Neuronal stem cell (in vitro differentiated cells): ENCODE results near the gene WDR49.

Experiments used
- DNase-seq: peaks from one replicate; pipeline ENCODE4 v3.0.0-alpha.2; 2013; ENCODE audit warnings: low spot score
- H2AFZ ChIP-seq: one replicate; pipeline ENCODE4 v1.6.1; 2013; ENCODE audit warnings: mild to moderate bottlenecking, low read length, inconsistent platforms
- H2AK5ac ChIP-seq: 2 replicates; pipeline ENCODE4 v1.6.1; 2013; ENCODE audit warnings: low read depth, mild to moderate bottlenecking, inconsistent platforms, low read length, moderate library complexity, mixed read lengths
- H2BK120ac ChIP-seq: 2 replicates; pipeline ENCODE4 v1.6.1; 2013; ENCODE audit warnings: low read depth, mild to moderate bottlenecking, inconsistent platforms, low read length, moderate library complexity, mixed read lengths
- H2BK12ac ChIP-seq: one replicate; pipeline ENCODE4 v1.6.1; 2013; ENCODE audit warnings: low read length, inconsistent platforms
- H2BK15ac ChIP-seq: 2 replicates; pipeline ENCODE4 v1.6.1; 2013; ENCODE audit warnings: mild to moderate bottlenecking, low read length, inconsistent platforms, mixed read lengths
- H2BK5ac ChIP-seq: one replicate; pipeline ENCODE4 v1.6.1; 2013; ENCODE audit warnings: inconsistent platforms, mild to moderate bottlenecking, low read length, moderate library complexity
- H3K14ac ChIP-seq: one replicate; pipeline ENCODE4 v1.6.1; 2013; ENCODE audit warnings: low read length, inconsistent platforms
- H3K18ac ChIP-seq: 2 replicates; pipeline ENCODE4 v1.6.1; 2013; ENCODE audit warnings: low read length, inconsistent platforms
- H3K23ac ChIP-seq: 2 replicates; pipeline ENCODE4 v1.6.1; 2013; ENCODE audit warnings: low read depth, mild to moderate bottlenecking, mixed read lengths, low read length, inconsistent platforms; ENCODE audit not compliant: poor library complexity
- H3K27ac ChIP-seq: replicated peaks from 3 replicates; pipeline ENCODE4 v1.5.1; 2013; ENCODE audit warnings: low read length, inconsistent platforms
- H3K27me3 ChIP-seq, 3 experiments: 2 replicates each; pipeline ENCODE4 v1.6.1; 2013; ENCODE audit warnings: low read length in 3 of 3, mild to moderate bottlenecking in 2 of 3, inconsistent platforms in 1 of 3, low read depth in 1 of 3, mixed read lengths in 1 of 3, moderate library complexity in 1 of 3; ENCODE audit not compliant: control insufficient read depth in 3 of 3, insufficient read depth in 3 of 3
- H3K36me3 ChIP-seq, 2 donors: replicated peaks in 1 of 2; 2 replicates each; pipeline ENCODE4 v1.6.1; 2013; ENCODE audit warnings: low read length in 2 of 2; ENCODE audit not compliant: control insufficient read depth in 2 of 2, insufficient read depth in 2 of 2
- H3K4ac ChIP-seq: 2 replicates; pipeline ENCODE4 v1.6.1; 2013; ENCODE audit warnings: inconsistent platforms, mild to moderate bottlenecking, low read length, moderate library complexity
- H3K4me1 ChIP-seq, 2 donors: 1 replicate in 1 of 2; 2 replicates in 1 of 2; pipeline ENCODE4 v1.6.1; 2013; ENCODE audit warnings: low read length in 2 of 2, low read depth in 1 of 2; ENCODE audit not compliant: control insufficient read depth in 2 of 2, insufficient read depth in 1 of 2
- H3K4me2 ChIP-seq: one replicate; pipeline ENCODE4 v1.6.1; 2013; ENCODE audit warnings: mild to moderate bottlenecking, low read length, inconsistent platforms; ENCODE audit not compliant: insufficient read depth, poor library complexity, severe bottlenecking
- H3K4me3 ChIP-seq, 2 donors: 2 replicates each; pipeline ENCODE4 v1.5.1; 2013; ENCODE audit warnings: low read length in 2 of 2, mild to moderate bottlenecking in 2 of 2, inconsistent platforms in 1 of 2, moderate library complexity in 1 of 2
- H3K79me1 ChIP-seq: one replicate; pipeline ENCODE4 v1.6.1; 2013; ENCODE audit warnings: low read depth, mild to moderate bottlenecking, inconsistent platforms, low read length, moderate library complexity
- H3K9ac ChIP-seq: one replicate; pipeline ENCODE4 v1.6.1; 2013; ENCODE audit warnings: mild to moderate bottlenecking, low read depth, low read length, inconsistent platforms; ENCODE audit not compliant: poor library complexity
- H3K9me3 ChIP-seq, 2 donors: replicated peaks in 1 of 2; 2 replicates each; pipeline versions ENCODE3 to v1.6.1; 2013; ENCODE audit warnings: low read length in 2 of 2, mild to moderate bottlenecking in 2 of 2, inconsistent platforms in 1 of 2, low read depth in 1 of 2, mixed read lengths in 1 of 2, moderate library complexity in 1 of 2; ENCODE audit not compliant: control insufficient read depth in 2 of 2, insufficient read depth in 1 of 2
- H4K8ac ChIP-seq: one replicate; pipeline ENCODE4 v1.6.1; 2013; ENCODE audit warnings: low read depth, mild to moderate bottlenecking, inconsistent platforms, low read length, moderate library complexity
- H4K91ac ChIP-seq: one replicate; pipeline ENCODE4 v1.6.1; 2013; ENCODE audit warnings: low read length, low read depth, mild to moderate bottlenecking, inconsistent platforms; ENCODE audit not compliant: poor library complexity
- WGBS, 2 donors: extraction: QIAGEN DNeasy Blood & Tissue Kit; methylation state at CpG; one replicate each; pipeline ENCODE4 v1.1.7; 2013; ENCODE audit warnings: missing lambda C conversion rate in 2 of 2, mixed read lengths in 1 of 2; ENCODE audit not compliant: insufficient read length in 2 of 2, insufficient replicate concordance in 1 of 2; ENCODE audit errors: extremely low coverage in 2 of 2; 5-methylcytosine and 5-hydroxymethylcytosine counted together

WDR49 gene

GRCh38 chr3:167673221-167673620, 19.5 kb upstream of the WDR49 start:
- Histone ChIP-seq H4K8ac (no peak overlapping the region), H2BK5ac (no peak overlapping the region), H2BK12ac (no peak overlapping the region), H2AFZ (no peak overlapping the region), H3K79me1 (no peaks in the 10 kb centered on the region), H3K4me3 (no peak overlapping the region), H2BK120ac (no peak overlapping the region), H3K23ac (no peak overlapping the region), H3K36me3 (peaks cover 2 to 47% of the 10 kb centered on the region in 2 donors), H3K27ac (no peak overlapping the region), H3K9ac (no peak overlapping the region), H3K9me3 (peaks cover 5 to 45% of the 10 kb centered on the region in 2 donors), H4K91ac (no peak overlapping the region), H3K4ac (no peak overlapping the region), H2BK15ac (no peak overlapping the region), H3K27me3 (no peaks in the 10 kb centered on the region), H3K18ac (no peak overlapping the region), H3K4me2 (no peak overlapping the region), H3K4me1 (no peaks in the 10 kb centered on the region), H2AK5ac (no peak overlapping the region), H3K14ac (no peak overlapping the region)
- DNase-seq = no peak
- no CpG with 5 or more reads among the region's 1 CpG for WGBS, 2 donors

GRCh38 chr3:167671878-167672427, 18.2 kb upstream of the WDR49 start:
- no peak overlapping the region for H4K91ac ChIP-seq
- H3K4me2 ChIP-seq = no peak overlapping the region
- no peak overlapping the region for H3K14ac ChIP-seq
- no peaks in the 10 kb centered on the region for H3K79me1 ChIP-seq
- H2AFZ ChIP-seq = no peak overlapping the region
- no peak overlapping the region for H2BK5ac ChIP-seq
- H2AK5ac ChIP-seq = no peak overlapping the region
- DNase-seq = no peak
- H3K27ac ChIP-seq = no peak overlapping the region
- no peak overlapping the region for H3K18ac ChIP-seq
- no peaks in the 10 kb centered on the region for H3K4me1 ChIP-seq
- peaks cover 5 to 43% of the 10 kb centered on the region in 2 donors for H3K9me3 ChIP-seq
- H3K4me3 ChIP-seq = no peak overlapping the region
- WGBS, 2 donors = no CpG with 5 or more reads among the region's 4 CpGs
- H3K27me3 ChIP-seq = no peaks in the 10 kb centered on the region
- no peak overlapping the region for H3K9ac ChIP-seq
- no peak overlapping the region for H2BK15ac ChIP-seq
- no peak overlapping the region for H3K4ac ChIP-seq
- no peak overlapping the region for H2BK120ac ChIP-seq
- no peak overlapping the region for H4K8ac ChIP-seq
- H2BK12ac ChIP-seq = no peak overlapping the region
- peaks cover 2 to 41% of the 10 kb centered on the region in 2 donors for H3K36me3 ChIP-seq
- H3K23ac ChIP-seq = no peak overlapping the region

- H3K18ac ChIP-seq = no peak overlapping the region
- H3K79me1 ChIP-seq = no peaks in the 10 kb centered on the region
- H3K27ac ChIP-seq = no peak overlapping the region
- DNase-seq = no peak
- H3K23ac ChIP-seq = no peak overlapping the region
- peaks cover 0 to 19% of the 10 kb centered on the region in 2 donors for H3K36me3 ChIP-seq
- H2BK5ac ChIP-seq = no peak overlapping the region
- H3K9ac ChIP-seq = no peak overlapping the region
- no CpG with 5 or more reads among the region's 1 CpG for WGBS, 2 donors
- H2BK120ac ChIP-seq = no peak overlapping the region
- peaks cover 0 to 3% of the 10 kb centered on the region in 2 donors for H3K4me1 ChIP-seq
- H3K4me3 ChIP-seq = no peak overlapping the region
- no peak overlapping the region for H2BK15ac ChIP-seq
- H4K91ac ChIP-seq = no peak overlapping the region
- no peak overlapping the region for H3K4me2 ChIP-seq
- no peak overlapping the region for H4K8ac ChIP-seq
- no peak overlapping the region for H3K4ac ChIP-seq
- no peak overlapping the region for H2AK5ac ChIP-seq
- H2AFZ ChIP-seq = no peak overlapping the region
- peaks cover 3 to 23% of the 10 kb centered on the region in 2 donors for H3K9me3 ChIP-seq
- no peaks in the 10 kb centered on the region for H3K27me3 ChIP-seq
- no peak overlapping the region for H3K14ac ChIP-seq
- no peak overlapping the region for H2BK12ac ChIP-seq
Measured at GRCh38 chr3:167669699-167670098, 16.0 kb upstream of the WDR49 start.

GRCh38 chr3:167668651-167669050, 14.9 kb upstream of the WDR49 start:
- no peaks in the 10 kb centered on the region for H3K27me3 ChIP-seq
- no peak overlapping the region for H4K91ac ChIP-seq
- no peak overlapping the region for H2AK5ac ChIP-seq
- H3K4me3 ChIP-seq = no peak overlapping the region
- no peak overlapping the region for H3K27ac ChIP-seq
- peaks cover 2 to 15% of the 10 kb centered on the region in 2 donors for H3K9me3 ChIP-seq
- H3K9ac ChIP-seq = no peak overlapping the region
- H2BK120ac ChIP-seq = no peak overlapping the region
- H3K79me1 ChIP-seq = no peaks in the 10 kb centered on the region
- H3K18ac ChIP-seq = no peak overlapping the region
- H3K14ac ChIP-seq = no peak overlapping the region
- no peak for DNase-seq
- no CpG with 5 or more reads among the region's 1 CpG for WGBS, 2 donors
- no peak overlapping the region for H2BK12ac ChIP-seq
- H4K8ac ChIP-seq = no peak overlapping the region
- H2BK15ac ChIP-seq = no peak overlapping the region
- no peak overlapping the region for H3K23ac ChIP-seq
- H3K4me2 ChIP-seq = no peak overlapping the region
- H3K36me3 ChIP-seq = peaks cover 0 to 8% of the 10 kb centered on the region in 2 donors
- no peak overlapping the region for H2BK5ac ChIP-seq
- H3K4me1 ChIP-seq = peaks cover 0 to 3% of the 10 kb centered on the region in 2 donors
- no peak overlapping the region for H2AFZ ChIP-seq
- H3K4ac ChIP-seq = no peak overlapping the region
